Kidney epithelial cell (primary cell): ENCODE data around the gene SLC9A3. TPM values are rescaled to one million over a fixed set of nuclear protein-coding genes. Genes with fewer than 3 reads are reported as not detected.

Source experiments
- DNase-seq: peaks from one replicate; pipeline ENCODE4 v3.0.0-alpha.2; 2010; ENCODE audit warnings: low read depth
- H3K27me3 ChIP-seq: 2 replicates; pipeline ENCODE4 v1.6.0; 2011; ENCODE audit warnings: low read length; ENCODE audit not compliant: control insufficient read depth, insufficient read depth
- H3K36me3 ChIP-seq: 2 replicates; pipeline ENCODE4 v1.5.1; 2011; ENCODE audit warnings: low read length; ENCODE audit not compliant: control insufficient read depth, insufficient read depth
- H3K4me3 ChIP-seq: 2 replicates; pipeline ENCODE4 v1.5.1; 2011; ENCODE audit warnings: low read depth, mild to moderate bottlenecking, control low read depth, low read length
- total RNA-seq: library from RNA; depleted of rRNA; stranded (reverse); fragments of >200 nt; gene quantifications from 2 replicates; pipeline ENCODE4 v1.2.3, GENCODE V29; 2015
- TF ChIP-seq, protein P1 (sequence below): IDR thresholded peaks from 2 replicates; pipeline ENCODE4 v1.5.1; 2011; ENCODE audit warnings: mild to moderate bottlenecking, moderate library complexity, low read length, control low read depth, inconsistent platforms; ENCODE audit not compliant: insufficient read depth, poor library complexity, severe bottlenecking

SLC9A3 gene
- total RNA-seq, 1 donor from 2014 or later, result 3.6 TPM

GRCh38 chr5:423626-424261 is 100.5 kb downstream of the SLC9A3 start:
- TF ChIP-seq, protein P1, sequence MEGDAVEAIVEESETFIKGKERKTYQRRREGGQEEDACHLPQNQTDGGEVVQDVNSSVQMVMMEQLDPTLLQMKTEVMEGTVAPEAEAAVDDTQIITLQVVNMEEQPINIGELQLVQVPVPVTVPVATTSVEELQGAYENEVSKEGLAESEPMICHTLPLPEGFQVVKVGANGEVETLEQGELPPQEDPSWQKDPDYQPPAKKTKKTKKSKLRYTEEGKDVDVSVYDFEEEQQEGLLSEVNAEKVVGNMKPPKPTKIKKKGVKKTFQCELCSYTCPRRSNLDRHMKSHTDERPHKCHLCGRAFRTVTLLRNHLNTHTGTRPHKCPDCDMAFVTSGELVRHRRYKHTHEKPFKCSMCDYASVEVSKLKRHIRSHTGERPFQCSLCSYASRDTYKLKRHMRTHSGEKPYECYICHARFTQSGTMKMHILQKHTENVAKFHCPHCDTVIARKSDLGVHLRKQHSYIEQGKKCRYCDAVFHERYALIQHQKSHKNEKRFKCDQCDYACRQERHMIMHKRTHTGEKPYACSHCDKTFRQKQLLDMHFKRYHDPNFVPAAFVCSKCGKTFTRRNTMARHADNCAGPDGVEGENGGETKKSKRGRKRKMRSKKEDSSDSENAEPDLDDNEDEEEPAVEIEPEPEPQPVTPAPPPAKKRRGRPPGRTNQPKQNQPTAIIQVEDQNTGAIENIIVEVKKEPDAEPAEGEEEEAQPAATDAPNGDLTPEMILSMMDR, result no peak
- Histone ChIP-seq H3K36me3 (no peaks in the 10 kb centered on the region), H3K4me3 (no peak overlapping the region), H3K27me3 (peaks cover 2% of the 10 kb centered on the region)
- DNase-seq, result no peak

DNA sequence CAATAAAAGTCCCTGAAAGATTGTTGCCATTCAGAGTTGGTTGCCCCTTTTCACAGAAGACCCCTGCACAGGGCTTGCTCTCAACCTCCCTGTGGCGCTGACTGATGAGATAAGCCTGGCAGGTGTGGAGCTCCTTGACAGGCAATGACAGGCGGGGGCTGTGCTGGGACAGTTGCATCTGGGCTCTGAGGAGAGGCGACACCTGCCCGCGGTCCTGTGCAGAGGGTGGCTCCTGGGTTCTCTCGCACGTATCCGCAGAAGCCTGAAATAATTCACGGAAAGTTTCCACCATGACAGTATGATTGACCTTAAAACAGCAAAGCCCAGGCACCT is 101.0 kb downstream of the SLC9A3 start:
- DNase-seq, result no peak
- H3K27me3 ChIP-seq, result peaks cover 2% of the 10 kb centered on the region
- H3K36me3 ChIP-seq, result no peaks in the 10 kb centered on the region
- TF ChIP-seq, protein P1, result no peak
- no peak overlapping the region for H3K4me3 ChIP-seq

- H3K4me3 ChIP-seq, result no peak overlapping the region
- peaks cover 2% of the 10 kb centered on the region for H3K27me3 ChIP-seq
- TF ChIP-seq, protein P1, result no peak
- no peak for DNase-seq
- H3K36me3 ChIP-seq, result no peaks in the 10 kb centered on the region
Observed at GRCh38 chr5:422323-423232, 101.7 kb downstream of the SLC9A3 start.

DNA sequence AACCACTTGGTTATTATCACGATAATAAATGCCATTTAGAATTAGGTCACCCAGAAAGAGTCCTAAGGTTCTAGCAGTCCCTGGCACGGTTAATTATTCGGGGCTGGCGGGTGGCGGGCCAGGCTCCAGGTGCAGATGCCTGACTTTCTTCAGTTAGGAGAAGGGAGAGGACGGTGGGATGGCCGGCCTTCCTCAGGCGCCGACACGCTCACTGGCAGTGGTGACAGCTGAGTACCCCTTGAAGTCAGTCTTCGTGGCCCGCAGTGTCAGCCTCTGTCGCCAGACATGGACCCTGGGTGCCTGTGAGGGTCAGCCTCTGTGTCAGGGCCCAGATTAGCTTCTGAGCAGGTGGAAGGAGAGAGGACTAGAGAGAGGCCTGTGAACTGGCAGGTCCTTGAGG is 102.3 kb downstream of the SLC9A3 start:
- no peak overlapping the region for H3K4me3 ChIP-seq
- no peaks in the 10 kb centered on the region for H3K36me3 ChIP-seq
- peaks cover 2% of the 10 kb centered on the region for H3K27me3 ChIP-seq
- DNase-seq, result no peak
- TF ChIP-seq, protein P1, result no peak

GRCh38 chr5:421287-421880 is 102.9 kb downstream of the SLC9A3 start:
- DNase-seq, result no peak
- TF ChIP-seq, protein P1, result no peak
- peaks cover 2% of the 10 kb centered on the region for H3K27me3 ChIP-seq
- no peak overlapping the region for H3K4me3 ChIP-seq
- H3K36me3 ChIP-seq, result no peaks in the 10 kb centered on the region
